Ishikawa (cell line): ENCODE measurements around the gene FAM13B.

Experiments
- CEBPB ChIP-seq: IDR thresholded peaks from 2 replicates; pipeline ENCODE4 v1.6.1; 2012
- FOXM1 ChIP-seq: IDR thresholded peaks from 2 replicates; pipeline ENCODE4 v1.6.1; 2012; ENCODE audit warnings: low read depth, borderline replicate concordance
- RAD21 ChIP-seq: IDR thresholded peaks from 2 replicates; pipeline ENCODE4 v1.6.1; 2012; ENCODE audit warnings: low read depth
- TAF1 ChIP-seq: IDR thresholded peaks from 2 replicates; pipeline ENCODE4 v1.6.1; 2012; ENCODE audit warnings: low read depth, mild to moderate bottlenecking
- YY1 ChIP-seq: IDR thresholded peaks from 2 replicates; pipeline ENCODE4 v1.6.1; 2012; ENCODE audit warnings: low read depth

GRCh38 chr5:138038826-138039225 is 5.9 kb upstream of the FAM13B start:
- no peak for TF ChIP-seq TAF1
- no peak for TF ChIP-seq YY1
- no peak for TF ChIP-seq FOXM1
- TF ChIP-seq CEBPB, result no peak
- no peak for TF ChIP-seq RAD21
